Measurements from ENCODE around the gene ACYP1.

ACYP1 gene

DNA sequence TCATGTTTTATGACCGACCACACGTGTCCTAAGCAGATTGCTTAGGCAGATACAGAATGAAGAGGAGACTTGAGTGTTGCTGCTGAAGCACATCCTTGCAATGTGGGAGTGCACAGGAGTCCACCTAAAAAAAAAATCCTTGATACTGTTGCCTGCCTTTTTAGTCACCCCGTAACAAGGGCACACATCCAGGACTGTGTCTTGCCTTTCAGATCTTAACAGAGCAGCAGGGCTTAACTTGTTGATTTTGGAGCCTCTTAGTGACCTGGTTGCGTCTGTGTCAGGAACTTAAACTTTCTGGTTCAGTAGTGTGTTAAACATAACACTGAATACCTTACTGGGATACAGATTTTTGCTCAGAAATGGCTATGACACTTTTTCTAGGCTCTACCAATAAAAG lies 54.6 kb downstream of the ACYP1 start:
- Histone ChIP-seq H3F3A (ENCODE audit: control insufficient read depth, insufficient read depth) (0 out of 2 replicates have a peak, but pooled peaks cover 9% of the 10 kb centered on the region), H3K9me3 (ENCODE audit: control insufficient read depth, insufficient read depth, low read length) (no peaks in the 10 kb centered on the region), H3K27ac (ENCODE audit: low read depth, low read length) (no peak overlapping the region), H3K36me3 (ENCODE audit: control insufficient read depth, low read length) (peaks cover 90% of the 10 kb centered on the region), H4K20me1 (ENCODE audit: control insufficient read depth, insufficient read depth, low read depth, low read length) (no peaks in the 10 kb centered on the region), H3K4me2 (ENCODE audit: low read length) (no peak overlapping the region), H3K27me3 (ENCODE audit: control insufficient read depth, low read length) (no peaks in the 10 kb centered on the region), H3K4me3 (ENCODE audit: low read length) (no peak overlapping the region), H3K9me2 (replicated peaks; ENCODE audit: control insufficient read depth, low read length) (no peaks in the 10 kb centered on the region), H3K79me2 (ENCODE audit: control insufficient read depth, low read length) (peaks cover 7% of the 10 kb centered on the region), H3K4me1 (ENCODE audit: control insufficient read depth, low read length) (peaks cover 2% of the 10 kb centered on the region)
- no peak for TF ChIP-seq EZH2phosphoT487 (IDR thresholded peaks at IDR 0.05; ENCODE audit: borderline replicate concordance, low read length)

DNA sequence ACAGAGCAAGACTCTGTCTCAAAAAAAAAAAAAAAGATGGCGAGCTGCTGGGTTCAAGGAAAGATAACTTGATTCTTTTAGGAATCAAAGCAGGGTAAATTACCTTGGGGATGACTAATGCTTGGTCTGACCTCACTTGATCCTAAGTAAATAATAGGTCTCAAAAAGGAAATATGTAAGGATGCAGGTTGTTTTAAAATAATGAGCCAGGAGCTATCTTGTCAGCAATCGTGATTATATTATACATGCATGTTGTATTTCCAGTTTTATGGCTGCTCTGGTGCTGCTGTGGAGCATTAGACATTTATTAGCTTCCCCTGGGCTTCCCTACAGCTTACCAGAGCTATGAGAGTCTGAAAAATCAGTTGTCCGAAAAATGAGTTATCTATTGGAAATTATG lies 58.5 kb downstream of the ACYP1 start:
- peaks cover 73% of the 10 kb centered on the region for H3K36me3 ChIP-seq (ENCODE audit: control insufficient read depth, low read length)
- no peaks in the 10 kb centered on the region for H3K27me3 ChIP-seq (ENCODE audit: control insufficient read depth, low read length)
- TF ChIP-seq, protein P1, sequence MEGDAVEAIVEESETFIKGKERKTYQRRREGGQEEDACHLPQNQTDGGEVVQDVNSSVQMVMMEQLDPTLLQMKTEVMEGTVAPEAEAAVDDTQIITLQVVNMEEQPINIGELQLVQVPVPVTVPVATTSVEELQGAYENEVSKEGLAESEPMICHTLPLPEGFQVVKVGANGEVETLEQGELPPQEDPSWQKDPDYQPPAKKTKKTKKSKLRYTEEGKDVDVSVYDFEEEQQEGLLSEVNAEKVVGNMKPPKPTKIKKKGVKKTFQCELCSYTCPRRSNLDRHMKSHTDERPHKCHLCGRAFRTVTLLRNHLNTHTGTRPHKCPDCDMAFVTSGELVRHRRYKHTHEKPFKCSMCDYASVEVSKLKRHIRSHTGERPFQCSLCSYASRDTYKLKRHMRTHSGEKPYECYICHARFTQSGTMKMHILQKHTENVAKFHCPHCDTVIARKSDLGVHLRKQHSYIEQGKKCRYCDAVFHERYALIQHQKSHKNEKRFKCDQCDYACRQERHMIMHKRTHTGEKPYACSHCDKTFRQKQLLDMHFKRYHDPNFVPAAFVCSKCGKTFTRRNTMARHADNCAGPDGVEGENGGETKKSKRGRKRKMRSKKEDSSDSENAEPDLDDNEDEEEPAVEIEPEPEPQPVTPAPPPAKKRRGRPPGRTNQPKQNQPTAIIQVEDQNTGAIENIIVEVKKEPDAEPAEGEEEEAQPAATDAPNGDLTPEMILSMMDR (IDR thresholded peaks at IDR 0.05; ENCODE audit: low read depth, low read length, poor library complexity, severe bottlenecking), result no peak
- no peak for TF ChIP-seq EZH2phosphoT487 (IDR thresholded peaks at IDR 0.05; ENCODE audit: borderline replicate concordance, low read length)
- peaks cover 17% of the 10 kb centered on the region for H3K4me1 ChIP-seq (ENCODE audit: control insufficient read depth, low read length)
- no peaks in the 10 kb centered on the region for H3F3A ChIP-seq (ENCODE audit: control insufficient read depth, insufficient read depth)
- H3K27ac ChIP-seq (ENCODE audit: low read depth, low read length), result no peak overlapping the region
- no peak overlapping the region for H3K4me3 ChIP-seq (ENCODE audit: low read length)
- H4K20me1 ChIP-seq (ENCODE audit: control insufficient read depth, insufficient read depth, low read depth, low read length), result no peaks in the 10 kb centered on the region
- H3K79me2 ChIP-seq (ENCODE audit: control insufficient read depth, low read length), result peaks cover 22% of the 10 kb centered on the region
- no peaks in the 10 kb centered on the region for H3K9me2 ChIP-seq (replicated peaks; ENCODE audit: control insufficient read depth, low read length)
- no peak overlapping the region for H3K4me2 ChIP-seq (ENCODE audit: low read length)
- H3K9me3 ChIP-seq (ENCODE audit: control insufficient read depth, insufficient read depth, low read length), result 0 out of 2 replicates have a peak, but pooled peaks cover 4% of the 10 kb centered on the region

- Histone ChIP-seq H3K4me3 (ENCODE audit: low read length) (peak overlapping the region; percentile 93), H3K27me3 (ENCODE audit: control insufficient read depth, low read length) (no peaks in the 10 kb centered on the region), H3K4me1 (ENCODE audit: control insufficient read depth, low read length) (peaks cover 17% of the 10 kb centered on the region), H3K79me2 (ENCODE audit: control insufficient read depth, low read length) (peaks cover 22% of the 10 kb centered on the region), H3F3A (ENCODE audit: control insufficient read depth, insufficient read depth) (no peaks in the 10 kb centered on the region), H3K4me2 (ENCODE audit: low read length) (peak overlapping the region; percentile 94), H3K9me3 (ENCODE audit: control insufficient read depth, insufficient read depth, low read length) (0 out of 2 replicates have a peak, but pooled peaks cover 4% of the 10 kb centered on the region), H3K9me2 (replicated peaks; ENCODE audit: control insufficient read depth, low read length) (no peaks in the 10 kb centered on the region), H3K36me3 (ENCODE audit: control insufficient read depth, low read length) (peaks cover 54% of the 10 kb centered on the region), H3K27ac (ENCODE audit: low read depth, low read length) (no peak overlapping the region), H4K20me1 (ENCODE audit: control insufficient read depth, insufficient read depth, low read depth, low read length) (no peaks in the 10 kb centered on the region)
- TF ChIP-seq EZH2phosphoT487 (IDR thresholded peaks at IDR 0.05; ENCODE audit: borderline replicate concordance, low read length), result no peak
- TF ChIP-seq, protein P1 (IDR thresholded peaks at IDR 0.05; ENCODE audit: low read depth, low read length, poor library complexity, severe bottlenecking), result no peak
Measured at GRCh38 chr14:75003250-75004027, 60.4 kb downstream of the ACYP1 start.
